Fibroblast of lung (primary cell): ENCODE results near the gene EDC4. TPM values are rescaled to one million over a fixed set of nuclear protein-coding genes. Genes with fewer than 3 reads are reported as not detected.

ENCODE experiments used
- DNase-seq, 2 donors: peaks; one replicate each; pipeline versions ENCODE4 v3.0.0 to v3.0.0-alpha.2; 2010; ENCODE audit warnings: low read depth in 2 of 2
- H2AFZ ChIP-seq: 2 replicates; pipeline ENCODE4 v1.5.1; 2012; ENCODE audit warnings: low read length, control low read depth, inconsistent platforms
- H3K27ac ChIP-seq: 2 replicates; pipeline ENCODE4 v1.5.1; 2011; ENCODE audit warnings: low read length, control low read depth; ENCODE audit not compliant: insufficient read depth
- H3K27me3 ChIP-seq: 2 replicates; pipeline ENCODE4 v1.5.1; 2011; ENCODE audit warnings: mild to moderate bottlenecking, low read length; ENCODE audit not compliant: control insufficient read depth, insufficient read depth
- H3K36me3 ChIP-seq: 2 replicates; pipeline ENCODE4 v1.5.1; 2011; ENCODE audit warnings: low read length; ENCODE audit not compliant: control insufficient read depth, insufficient read depth
- H3K4me1 ChIP-seq: 2 replicates; pipeline ENCODE4 v1.5.1; 2011; ENCODE audit warnings: low read length; ENCODE audit not compliant: control insufficient read depth, insufficient read depth; ENCODE audit errors: extremely low read depth
- H3K4me2 ChIP-seq: 2 replicates; pipeline ENCODE4 v1.5.1; 2011; ENCODE audit warnings: low read length, control low read depth; ENCODE audit not compliant: insufficient read depth; ENCODE audit errors: extremely low read depth
- H3K4me3 ChIP-seq, 4 experiments: fragments of 200-600 bp in 1 of 4; sonication (generic) in 1 of 4; replicated peaks in 1 of 4; 2 replicates each; pipeline ENCODE4 v1.5.1; 2011 to 2016; ENCODE audit warnings: low read length in 4 of 4, low read depth in 3 of 4, mild to moderate bottlenecking in 3 of 4, control low read depth in 2 of 4, inconsistent platforms in 1 of 4, mixed read lengths in 1 of 4; ENCODE audit not compliant: insufficient read depth in 1 of 4; ENCODE audit errors: control extremely low read depth in 1 of 4
- H3K79me2 ChIP-seq: 2 replicates; pipeline ENCODE4 v1.5.1; 2012; ENCODE audit warnings: mild to moderate bottlenecking, low read length, inconsistent platforms; ENCODE audit not compliant: control insufficient read depth, insufficient read depth
- H3K9ac ChIP-seq: 2 replicates; pipeline ENCODE4 v1.5.1; 2011; ENCODE audit warnings: mild to moderate bottlenecking, low read length, control low read depth; ENCODE audit not compliant: insufficient read depth
- H3K9me3 ChIP-seq: 2 replicates; pipeline ENCODE4 v1.5.1; 2012; ENCODE audit warnings: low read depth, low read length; ENCODE audit not compliant: control insufficient read depth, insufficient read depth
- H4K20me1 ChIP-seq: 2 replicates; pipeline ENCODE4 v1.5.1; 2011; ENCODE audit warnings: low read length; ENCODE audit not compliant: control insufficient read depth, insufficient read depth; ENCODE audit errors: extremely low read depth
- EZH2 ChIP-seq: IDR thresholded peaks from 2 replicates; pipeline ENCODE4 v1.5.1; 2012; ENCODE audit warnings: low read length, control low read depth, mild to moderate bottlenecking; ENCODE audit errors: missing control alignments
- polyA plus RNA-seq, 2 donors: library from polyadenylated mRNA; depleted of rRNA in 1 of 2; stranded (reverse) in 1 of 2; unstranded in 1 of 2; fragments of >200 nt; gene quantifications; 2 replicates each; pipeline ENCODE4 v1.2.1, GENCODE V29; 2011 to 2012; ENCODE audit warnings: missing spikeins in 1 of 2
- total RNA-seq: library from RNA; depleted of rRNA; stranded (reverse); fragments of >200 nt; gene quantifications from 2 replicates; pipeline ENCODE4 v1.2.1, GENCODE V29; 2014
- TF ChIP-seq, protein P1 (sequence below), 2 donors: IDR thresholded peaks in 1 of 2; conservative IDR thresholded peaks in 1 of 2; 1 replicate in 1 of 2; 2 replicates in 1 of 2; pipeline ENCODE4 v1.5.1; 2011 to 2012; ENCODE audit warnings: low read length in 2 of 2, control low read depth in 1 of 2, inconsistent platforms in 1 of 2, low read depth in 1 of 2, mild to moderate bottlenecking in 1 of 2

Gene EDC4
- total and polyA plus RNA-seq, 2 donors (not counting 1 experiment from before 2014, with no cell fraction given) = 27.4 to 49.4 TPM

- Histone ChIP-seq H3K4me1 (peaks cover 8% of the 10 kb centered on the region), H2AFZ (no peak overlapping the region), H3K4me2 (no peak overlapping the region), H3K36me3 (peaks cover 14% of the 10 kb centered on the region), H3K9ac (no peak overlapping the region), H4K20me1 (no peaks in the 10 kb centered on the region), H3K79me2 (no peaks in the 10 kb centered on the region), H3K27me3 (no peaks in the 10 kb centered on the region), H3K9me3 (no peaks in the 10 kb centered on the region), H3K27ac (no peak overlapping the region), H3K4me3 (no peak overlapping the region)
- DNase-seq = no peak
- TF ChIP-seq, protein P1, sequence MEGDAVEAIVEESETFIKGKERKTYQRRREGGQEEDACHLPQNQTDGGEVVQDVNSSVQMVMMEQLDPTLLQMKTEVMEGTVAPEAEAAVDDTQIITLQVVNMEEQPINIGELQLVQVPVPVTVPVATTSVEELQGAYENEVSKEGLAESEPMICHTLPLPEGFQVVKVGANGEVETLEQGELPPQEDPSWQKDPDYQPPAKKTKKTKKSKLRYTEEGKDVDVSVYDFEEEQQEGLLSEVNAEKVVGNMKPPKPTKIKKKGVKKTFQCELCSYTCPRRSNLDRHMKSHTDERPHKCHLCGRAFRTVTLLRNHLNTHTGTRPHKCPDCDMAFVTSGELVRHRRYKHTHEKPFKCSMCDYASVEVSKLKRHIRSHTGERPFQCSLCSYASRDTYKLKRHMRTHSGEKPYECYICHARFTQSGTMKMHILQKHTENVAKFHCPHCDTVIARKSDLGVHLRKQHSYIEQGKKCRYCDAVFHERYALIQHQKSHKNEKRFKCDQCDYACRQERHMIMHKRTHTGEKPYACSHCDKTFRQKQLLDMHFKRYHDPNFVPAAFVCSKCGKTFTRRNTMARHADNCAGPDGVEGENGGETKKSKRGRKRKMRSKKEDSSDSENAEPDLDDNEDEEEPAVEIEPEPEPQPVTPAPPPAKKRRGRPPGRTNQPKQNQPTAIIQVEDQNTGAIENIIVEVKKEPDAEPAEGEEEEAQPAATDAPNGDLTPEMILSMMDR (conservative IDR thresholded peaks at IDR 0.05 in 1 of 2, IDR thresholded peaks at IDR 0.05 in 1 of 2; ENCODE audit: low read depth in 1 of 2, low read length in 2 of 2) = no peak
- no peak for TF ChIP-seq EZH2
These were observed 57.3 kb downstream of the EDC4 start for GRCh38 chr16:67930191-67930590.

GRCh38 chr16:67930678-67931211 lies 57.9 kb downstream of the EDC4 start:
- TF ChIP-seq EZH2 = no peak
- TF ChIP-seq, protein P1 (conservative IDR thresholded peaks at IDR 0.05 in 1 of 2, IDR thresholded peaks at IDR 0.05 in 1 of 2; ENCODE audit: low read depth in 1 of 2, low read length in 2 of 2) = no peak
- no peak overlapping the region for H3K4me3 ChIP-seq

More at GRCh38 chr16:67930678-67931211, 57.9 kb downstream of the EDC4 start:
- Histone ChIP-seq H3K9ac (no peak overlapping the region), H3K4me1 (peaks cover 8% of the 10 kb centered on the region), H3K36me3 (peaks cover 14% of the 10 kb centered on the region), H3K27ac (no peak overlapping the region), H2AFZ (no peak overlapping the region), H3K27me3 (no peaks in the 10 kb centered on the region), H4K20me1 (no peaks in the 10 kb centered on the region), H3K9me3 (no peaks in the 10 kb centered on the region), H3K79me2 (no peaks in the 10 kb centered on the region), H3K4me2 (no peak overlapping the region)
- DNase-seq = no peak

Other genes starting within 250 kb of the EDC4 start
- gene CARMIL2, start 227.9 kb upstream of the EDC4 start, total RNA-seq = 0.17 and 0.26 TPM in 2 replicates
- gene CARMIL2, start 227.9 kb upstream of the EDC4 start, polyA plus RNA-seq = 0.02 and 0.07 TPM in 2 replicates
- gene ACD, start 212.8 kb upstream of the EDC4 start, total RNA-seq = 9.2 and 9.5 TPM in 2 replicates
- 7.9 and 16.1 TPM in 2 replicates for gene ACD, start 212.8 kb upstream of the EDC4 start, polyA plus RNA-seq
- 4.1 and 4.8 TPM in 2 replicates for gene PARD6A, start 212.1 kb upstream of the EDC4 start, total RNA-seq
- gene PARD6A, start 212.1 kb upstream of the EDC4 start, polyA plus RNA-seq = 0.36 and 1.0 TPM in 2 replicates
- 17.8 and 19.0 TPM in 2 replicates for gene ENKD1, start 206.3 kb upstream of the EDC4 start, total RNA-seq
- 3.2 and 3.7 TPM in 2 replicates for gene ENKD1, start 206.3 kb upstream of the EDC4 start, polyA plus RNA-seq
- 5.6 and 9.2 TPM in 2 replicates for gene C16orf86, start 206.2 kb upstream of the EDC4 start, total RNA-seq
- 0.63 and 0.73 TPM in 2 replicates for gene C16orf86, start 206.2 kb upstream of the EDC4 start, polyA plus RNA-seq
- gene GFOD2, start 153.7 kb upstream of the EDC4 start, total RNA-seq = 12.8 and 15.2 TPM in 2 replicates
- 9.2 and 10.0 TPM in 2 replicates for gene GFOD2, start 153.7 kb upstream of the EDC4 start, polyA plus RNA-seq
- 3.9 and 4.6 TPM in 2 replicates for gene RANBP10, start 66.5 kb upstream of the EDC4 start, total RNA-seq
- gene RANBP10, start 66.5 kb upstream of the EDC4 start, polyA plus RNA-seq = 7.1 and 8.9 TPM in 2 replicates
- gene TSNAXIP1, start 66.2 kb upstream of the EDC4 start, total RNA-seq = 1.2 and 1.5 TPM in 2 replicates
- 0.30 and 0.45 TPM in 2 replicates for gene TSNAXIP1, start 66.2 kb upstream of the EDC4 start, polyA plus RNA-seq
- gene THAP11, start 30.7 kb upstream of the EDC4 start, total RNA-seq = 37.7 and 42.9 TPM in 2 replicates
- gene THAP11, start 30.7 kb upstream of the EDC4 start, polyA plus RNA-seq = 15.8 and 16.0 TPM in 2 replicates
- gene NUTF2, start 26.1 kb upstream of the EDC4 start, total RNA-seq = 127 TPM in 2 replicates
- gene NUTF2, start 26.1 kb upstream of the EDC4 start, polyA plus RNA-seq = 310 and 410 TPM in 2 replicates
- gene CENPT, start 25.4 kb upstream of the EDC4 start, total RNA-seq = 15.4 and 23.1 TPM in 2 replicates
- 30.2 and 40.2 TPM in 2 replicates for gene CENPT, start 25.4 kb upstream of the EDC4 start, polyA plus RNA-seq
- 0.17 TPM in 1 of 2 replicates, not detected in the other for gene NRN1L, start 11.8 kb downstream of the EDC4 start, total RNA-seq
- gene NRN1L, start 11.8 kb downstream of the EDC4 start, polyA plus RNA-seq = 0.09 and 0.10 TPM in 2 replicates
- 11.8 and 13.4 TPM in 2 replicates for gene PSKH1, start 20.2 kb downstream of the EDC4 start, total RNA-seq
- gene PSKH1, start 20.2 kb downstream of the EDC4 start, polyA plus RNA-seq = 14.2 and 15.4 TPM in 2 replicates
- 0.26 and 0.33 TPM in 2 replicates for gene CTRL, start 58.8 kb downstream of the EDC4 start, total RNA-seq
- gene CTRL, start 58.8 kb downstream of the EDC4 start, polyA plus RNA-seq = 0.14 and 0.53 TPM in 2 replicates
- 53.2 and 66.9 TPM in 2 replicates for gene PSMB10, start 63.8 kb downstream of the EDC4 start, total RNA-seq
- 18.1 and 21.7 TPM in 2 replicates for gene PSMB10, start 63.8 kb downstream of the EDC4 start, polyA plus RNA-seq
- gene LCAT, start 71.1 kb downstream of the EDC4 start, total RNA-seq = 3.3 and 6.4 TPM in 2 replicates
- 4.5 and 5.8 TPM in 2 replicates for gene LCAT, start 71.1 kb downstream of the EDC4 start, polyA plus RNA-seq
- 60.4 and 120 TPM in 2 replicates for gene SLC12A4, start 95.6 kb downstream of the EDC4 start, total RNA-seq
- 41.4 and 42.2 TPM in 2 replicates for gene SLC12A4, start 95.6 kb downstream of the EDC4 start, polyA plus RNA-seq
- not detected in 2 replicates for gene DPEP3, start 107.4 kb downstream of the EDC4 start, total RNA-seq
- gene DPEP3, start 107.4 kb downstream of the EDC4 start, polyA plus RNA-seq = not detected in 2 replicates
- not detected in 2 replicates for gene DPEP2, start 126.4 kb downstream of the EDC4 start, total RNA-seq
- not detected in 2 replicates for gene DPEP2, start 126.4 kb downstream of the EDC4 start, polyA plus RNA-seq
- not detected in 2 replicates for gene DPEP2NB, start 142.9 kb downstream of the EDC4 start, total RNA-seq
- gene DPEP2NB, start 142.9 kb downstream of the EDC4 start, polyA plus RNA-seq = not detected in 2 replicates
- 10.7 and 12.3 TPM in 2 replicates for gene DDX28, start 150.2 kb downstream of the EDC4 start, total RNA-seq
- gene DDX28, start 150.2 kb downstream of the EDC4 start, polyA plus RNA-seq = 5.3 and 8.6 TPM in 2 replicates
- gene DUS2, start 150.2 kb downstream of the EDC4 start, total RNA-seq = 12.3 and 16.8 TPM in 2 replicates
- 10.2 and 15.5 TPM in 2 replicates for gene DUS2, start 150.2 kb downstream of the EDC4 start, polyA plus RNA-seq
- 10.6 and 11.0 TPM in 2 replicates for gene NFATC3, start 212.3 kb downstream of the EDC4 start, total RNA-seq
- 9.6 and 10.1 TPM in 2 replicates for gene NFATC3, start 212.3 kb downstream of the EDC4 start, polyA plus RNA-seq